ENCODE data around the gene ATP6V1B1. TPM values are rescaled to one million over a fixed set of nuclear protein-coding genes. Genes with fewer than 3 reads are reported as not detected.

The ATP6V1B1 gene
- polyA plus RNA-seq, 1 donor (not counting 4 experiments of a cell fraction or from before 2014, with no cell fraction given), result not detected

- DNase-seq (ENCODE audit: low read depth, low spot score) (no peak), FAIRE-seq (no peak)
- H2AFZ ChIP-seq (ENCODE audit: control insufficient read depth, low read length), result no peak overlapping the region
- no peak overlapping the region for H3K9ac ChIP-seq (ENCODE audit: control insufficient read depth, extremely low read depth, insufficient read depth, low read length)
- H3K27ac ChIP-seq (ENCODE audit: control insufficient read depth, insufficient read depth, low read length), result no peak overlapping the region
- dilution Hi-C loops (cut with MboI; ENCODE audit: extremely low pct_ligation_motif_present, low sequenced_read_pairs), result no loop called here
- H3K79me2 ChIP-seq (ENCODE audit: control insufficient read depth, insufficient read depth, low read length), result no peaks in the 10 kb centered on the region
- H3K27me3 ChIP-seq (ENCODE audit: control insufficient read depth, extremely low read depth, insufficient read depth, low read length), result peaks cover 16% of the 10 kb centered on the region
- H3K4me1 ChIP-seq (ENCODE audit: control insufficient read depth, extremely low read depth, insufficient read depth, low read length), result no peaks in the 10 kb centered on the region
- H3K36me3 ChIP-seq (ENCODE audit: control insufficient read depth in 2 of 2, extremely low read depth in 1 of 2, insufficient read depth in 2 of 2, low read length in 2 of 2), result no peaks in the 10 kb centered on the region
- TF ChIP-seq, protein P1, sequence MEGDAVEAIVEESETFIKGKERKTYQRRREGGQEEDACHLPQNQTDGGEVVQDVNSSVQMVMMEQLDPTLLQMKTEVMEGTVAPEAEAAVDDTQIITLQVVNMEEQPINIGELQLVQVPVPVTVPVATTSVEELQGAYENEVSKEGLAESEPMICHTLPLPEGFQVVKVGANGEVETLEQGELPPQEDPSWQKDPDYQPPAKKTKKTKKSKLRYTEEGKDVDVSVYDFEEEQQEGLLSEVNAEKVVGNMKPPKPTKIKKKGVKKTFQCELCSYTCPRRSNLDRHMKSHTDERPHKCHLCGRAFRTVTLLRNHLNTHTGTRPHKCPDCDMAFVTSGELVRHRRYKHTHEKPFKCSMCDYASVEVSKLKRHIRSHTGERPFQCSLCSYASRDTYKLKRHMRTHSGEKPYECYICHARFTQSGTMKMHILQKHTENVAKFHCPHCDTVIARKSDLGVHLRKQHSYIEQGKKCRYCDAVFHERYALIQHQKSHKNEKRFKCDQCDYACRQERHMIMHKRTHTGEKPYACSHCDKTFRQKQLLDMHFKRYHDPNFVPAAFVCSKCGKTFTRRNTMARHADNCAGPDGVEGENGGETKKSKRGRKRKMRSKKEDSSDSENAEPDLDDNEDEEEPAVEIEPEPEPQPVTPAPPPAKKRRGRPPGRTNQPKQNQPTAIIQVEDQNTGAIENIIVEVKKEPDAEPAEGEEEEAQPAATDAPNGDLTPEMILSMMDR (optimal IDR thresholded peaks at IDR 0.05 in 1 of 3, IDR thresholded peaks at IDR 0.05 in 1 of 3, conservative IDR thresholded peaks at IDR 0.05 in 1 of 3; ENCODE audit: extremely low read depth in 1 of 3, insufficient read depth in 2 of 3, low read length in 3 of 3), result no peak
- no peak for TF ChIP-seq EZH2 (IDR thresholded peaks at IDR 0.05; ENCODE audit: low read length)
- no peak overlapping the region for H3K4me3 ChIP-seq (ENCODE audit: control insufficient read depth in 2 of 3, extremely low read depth in 1 of 3, insufficient read depth in 2 of 3, low read depth in 1 of 3, low read length in 3 of 3)
- no peaks in the 10 kb centered on the region for H4K20me1 ChIP-seq (ENCODE audit: control insufficient read depth, extremely low read depth, insufficient read depth, low read length)
- no peaks in the 10 kb centered on the region for H3K9me3 ChIP-seq (ENCODE audit: control insufficient read depth, low read depth, low read length)
- no peaks in the 10 kb centered on the region for H3K9me1 ChIP-seq (ENCODE audit: control insufficient read depth, extremely low read depth, insufficient read depth, low read length)
- H3K4me2 ChIP-seq (ENCODE audit: control insufficient read depth, extremely low read depth, insufficient read depth, low read depth, low read length), result no peak overlapping the region
Measured at GRCh38 chr2:70954886-70955285, 19.2 kb downstream of the ATP6V1B1 start.

DNA sequence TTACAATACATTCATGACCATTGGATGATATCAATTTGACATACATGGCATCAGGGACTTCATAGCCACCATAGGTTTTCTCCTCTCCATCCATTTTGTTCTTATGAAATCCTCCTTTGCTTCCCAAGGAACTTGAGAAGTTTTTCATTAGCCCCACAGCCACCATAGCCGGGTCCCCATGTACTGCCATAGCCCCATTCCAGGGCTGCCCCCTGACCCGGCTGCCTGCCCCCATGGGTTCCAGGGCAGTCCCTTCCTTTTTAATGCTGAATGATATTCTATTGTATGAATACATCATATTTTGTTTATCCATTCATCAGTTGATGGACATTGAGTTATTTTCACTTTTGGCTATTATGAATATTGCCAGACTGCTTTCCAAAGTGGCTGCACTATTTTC lies 20.4 kb downstream of the ATP6V1B1 start:
- no peak for DNase-seq (ENCODE audit: low read depth, low spot score)
- Histone ChIP-seq H3K4me2 (ENCODE audit: control insufficient read depth, extremely low read depth, insufficient read depth, low read depth, low read length) (no peak overlapping the region), H4K20me1 (ENCODE audit: control insufficient read depth, extremely low read depth, insufficient read depth, low read length) (no peaks in the 10 kb centered on the region), H3K9me3 (ENCODE audit: control insufficient read depth, low read depth, low read length) (no peaks in the 10 kb centered on the region), H3K9ac (ENCODE audit: control insufficient read depth, extremely low read depth, insufficient read depth, low read length) (no peak overlapping the region), H3K4me1 (ENCODE audit: control insufficient read depth, extremely low read depth, insufficient read depth, low read length) (no peaks in the 10 kb centered on the region), H3K27ac (ENCODE audit: control insufficient read depth, insufficient read depth, low read length) (no peak overlapping the region), H3K27me3 (ENCODE audit: control insufficient read depth, extremely low read depth, insufficient read depth, low read length) (peaks cover 16% of the 10 kb centered on the region), H3K36me3 (ENCODE audit: control insufficient read depth in 2 of 2, extremely low read depth in 1 of 2, insufficient read depth in 2 of 2, low read length in 2 of 2) (no peaks in the 10 kb centered on the region), H3K9me1 (ENCODE audit: control insufficient read depth, extremely low read depth, insufficient read depth, low read length) (no peaks in the 10 kb centered on the region), H3K79me2 (ENCODE audit: control insufficient read depth, insufficient read depth, low read length) (no peaks in the 10 kb centered on the region), H3K4me3 (ENCODE audit: control insufficient read depth in 2 of 3, extremely low read depth in 1 of 3, insufficient read depth in 2 of 3, low read depth in 1 of 3, low read length in 3 of 3) (no peak overlapping the region), H2AFZ (ENCODE audit: control insufficient read depth, low read length) (no peak overlapping the region)
- no peak for FAIRE-seq
- dilution Hi-C loops (cut with MboI; ENCODE audit: extremely low pct_ligation_motif_present, low sequenced_read_pairs), result no loop called here
- TF ChIP-seq, protein P1 (optimal IDR thresholded peaks at IDR 0.05 in 1 of 3, IDR thresholded peaks at IDR 0.05 in 1 of 3, conservative IDR thresholded peaks at IDR 0.05 in 1 of 3; ENCODE audit: extremely low read depth in 1 of 3, insufficient read depth in 2 of 3, low read length in 3 of 3), result no peak
- TF ChIP-seq EZH2 (IDR thresholded peaks at IDR 0.05; ENCODE audit: low read length), result no peak

All from keratinocyte (primary cell).